NCI-H2107 (cell line): ENCODE measurements around the gene PIP5K1B.
A peak's percentile ranks its signal among the peaks of the same experiment; 100 is the strongest.
"Not testable (repeated sequence)": the region's sequence is repeated elsewhere in the genome, so short reads cannot be mapped to it uniquely, and the experiment has no call there.

ENCODE experiments used
- DNase-seq: peaks from one replicate; lab custom pipeline; 2025; lab: John Stamatoyannopoulos, UW

PIP5K1B gene

DNA sequence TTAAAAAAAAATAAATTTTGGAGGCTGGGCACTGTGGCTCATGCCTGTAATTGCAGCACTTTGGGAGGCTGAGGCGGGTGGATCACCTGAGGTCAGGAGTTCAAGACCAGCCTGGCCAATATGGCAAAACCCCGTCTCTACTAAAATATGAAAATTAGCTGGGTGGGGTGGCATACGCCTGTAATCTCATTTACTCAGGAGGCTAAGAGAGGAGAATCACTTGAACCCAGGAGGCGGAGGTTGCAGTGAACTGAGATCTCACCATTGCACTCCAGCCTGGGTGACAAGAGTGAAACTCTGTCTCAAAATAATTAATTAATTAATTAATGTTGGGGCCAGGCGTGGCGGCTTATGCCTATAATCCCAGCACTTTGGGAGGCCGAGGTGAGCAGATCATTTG lies 281.9 kb downstream of the PIP5K1B start:
- not testable (repeated sequence) for DNase-seq

DNA sequence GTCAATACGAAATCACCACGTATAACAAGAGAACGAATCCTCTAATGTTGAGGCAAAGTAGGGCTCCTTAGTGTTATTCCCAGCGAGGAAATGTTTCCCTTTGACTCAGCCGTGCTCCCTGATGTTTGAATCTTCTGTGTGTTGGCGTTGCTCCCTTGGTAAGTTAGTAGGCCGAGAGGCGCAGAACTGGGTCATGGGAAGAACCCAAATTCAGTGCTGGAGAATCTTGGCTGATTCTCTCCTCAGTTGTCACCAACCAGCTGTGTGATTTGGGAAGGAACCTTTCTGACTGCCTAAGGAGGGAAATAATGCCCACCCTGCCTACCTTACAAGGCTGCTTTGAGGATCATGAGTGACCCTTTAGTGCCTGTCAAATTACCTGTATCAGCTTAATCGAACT lies 286.4 kb downstream of the PIP5K1B start:
- no peak for DNase-seq

DNA sequence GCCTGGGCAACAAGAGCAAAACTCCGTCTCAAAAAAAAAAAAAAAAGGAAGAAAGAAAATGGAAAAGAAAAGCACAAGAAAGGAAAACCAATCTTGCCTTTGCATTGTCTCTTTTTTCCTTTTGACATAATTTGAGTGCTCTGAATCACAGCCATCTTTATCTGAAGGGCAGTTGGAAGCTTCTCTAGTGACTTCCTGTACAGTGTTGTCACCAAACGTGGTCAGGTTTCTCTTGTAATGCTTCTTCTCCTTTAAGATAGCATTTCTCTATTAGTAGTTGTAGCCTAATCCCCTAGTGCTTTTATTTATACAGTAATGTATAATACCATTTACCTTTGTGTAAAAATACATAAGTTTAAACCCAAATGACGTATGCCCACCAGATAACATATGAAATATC lies 290.7 kb downstream of the PIP5K1B start:
- no peak for DNase-seq

DNA sequence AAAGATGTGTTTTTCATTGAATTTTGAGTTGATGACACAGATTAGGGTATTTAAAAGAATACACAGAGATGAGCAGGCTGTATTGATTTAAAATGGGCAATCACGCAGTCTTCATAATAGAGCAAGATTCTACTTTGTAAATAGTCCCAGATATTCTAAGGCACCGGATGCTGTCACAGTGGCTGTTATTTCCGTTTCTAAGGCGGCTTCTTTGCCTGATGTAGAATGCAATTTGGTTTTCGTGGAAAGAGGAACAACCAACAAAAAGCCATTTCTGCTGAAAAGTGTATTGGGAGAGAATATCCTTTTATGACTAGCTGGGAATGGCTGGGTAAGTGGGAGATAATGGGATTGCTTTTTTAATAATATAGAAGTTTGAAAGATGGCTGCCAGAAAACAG lies 291.4 kb downstream of the PIP5K1B start:
- no peak for DNase-seq

DNA sequence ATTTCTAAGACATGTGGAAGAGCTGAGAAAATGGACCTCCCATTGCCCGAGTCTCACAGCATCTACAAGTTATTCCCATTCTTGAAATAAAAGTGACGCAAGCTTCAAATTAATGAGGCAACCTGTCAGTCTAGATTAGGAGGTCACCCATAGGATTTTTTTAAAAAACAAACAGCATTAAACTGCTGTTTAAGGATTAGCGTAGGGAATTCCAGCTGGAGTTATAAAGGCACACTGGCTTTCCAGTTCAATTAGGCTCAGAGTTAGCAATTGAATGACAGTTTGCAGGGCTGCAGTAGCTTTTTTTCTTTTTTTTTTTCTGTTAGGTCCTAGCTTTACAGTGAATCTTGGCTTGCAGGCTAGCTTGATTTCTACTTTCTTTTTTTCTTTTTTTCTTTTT lies 292.6 kb downstream of the PIP5K1B start:
- no peak for DNase-seq

DNA sequence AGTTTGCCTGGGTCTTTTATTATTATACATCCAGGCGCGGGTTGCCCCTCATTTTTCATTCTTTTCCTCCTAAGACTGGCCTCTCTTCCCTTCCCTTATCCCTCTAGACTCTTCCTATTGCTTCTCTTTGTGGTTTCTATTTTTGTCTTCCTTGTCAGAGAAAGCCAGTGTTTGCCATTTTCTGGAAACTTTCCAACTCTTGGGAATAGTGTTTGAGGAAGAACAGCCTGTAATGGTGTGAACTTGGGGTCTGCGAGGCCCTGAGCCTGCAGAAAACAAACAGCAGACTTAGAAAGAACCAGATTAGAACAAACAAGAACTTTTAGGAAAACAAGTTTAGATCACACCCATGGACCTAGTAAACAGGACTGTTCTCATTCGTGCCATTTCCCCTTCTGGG lies 293.3 kb downstream of the PIP5K1B start:
- DNase-seq: no peak

DNA sequence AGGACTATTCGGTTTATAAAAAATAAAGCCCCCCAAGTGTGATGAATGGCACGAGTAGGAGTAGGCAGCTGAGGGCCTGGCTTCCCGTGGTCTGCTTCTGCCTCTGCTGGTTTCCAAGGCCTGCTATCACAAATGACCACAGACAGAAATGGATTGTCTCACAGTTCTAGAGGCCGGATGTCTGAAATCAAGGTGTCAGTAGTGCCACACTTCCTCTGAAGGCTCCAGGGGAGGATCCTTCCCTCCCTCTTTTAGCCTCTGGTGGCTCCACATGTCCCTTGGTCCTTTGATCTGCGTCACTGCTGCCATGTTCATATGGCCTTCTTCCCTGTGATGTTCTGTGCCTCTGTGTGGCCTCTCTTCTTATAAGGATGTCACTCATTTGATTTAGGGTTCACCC lies 293.8 kb downstream of the PIP5K1B start:
- no peak for DNase-seq

DNA sequence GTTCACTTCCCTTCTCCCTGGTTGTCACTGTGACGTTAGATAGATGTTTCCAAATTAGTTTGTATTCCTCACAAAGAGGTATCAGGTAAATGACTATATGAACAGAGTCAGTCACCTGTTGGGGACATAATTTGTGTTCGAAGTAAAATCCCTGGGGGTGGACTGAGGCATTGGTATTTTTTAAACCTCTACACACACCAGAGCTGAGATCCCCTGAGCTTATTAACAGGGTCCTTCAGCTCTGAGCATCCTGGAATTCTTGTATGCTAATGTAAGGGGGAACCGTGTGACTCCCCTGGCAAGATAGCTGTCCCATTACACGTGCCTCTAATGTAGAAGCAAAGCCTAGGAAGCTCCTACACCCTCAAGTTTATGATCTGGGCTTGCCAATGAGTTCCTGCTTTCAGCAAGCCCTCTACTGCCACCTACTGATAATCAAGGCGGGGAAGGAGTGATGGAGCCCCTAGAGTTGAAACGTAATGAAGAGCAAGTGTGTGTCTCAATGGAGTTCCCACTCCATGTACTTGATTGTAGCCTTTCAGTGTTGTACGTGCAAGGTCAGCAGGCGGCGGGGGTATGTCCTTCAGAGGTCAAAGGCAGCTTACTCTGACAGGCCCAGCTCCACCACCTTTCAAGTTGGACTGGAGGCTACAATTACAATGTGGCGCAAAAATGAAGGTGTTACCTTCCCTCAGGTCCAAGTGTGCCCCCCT lies 294.5 kb downstream of the PIP5K1B start:
- DNase-seq: peak; percentile 24

DNA sequence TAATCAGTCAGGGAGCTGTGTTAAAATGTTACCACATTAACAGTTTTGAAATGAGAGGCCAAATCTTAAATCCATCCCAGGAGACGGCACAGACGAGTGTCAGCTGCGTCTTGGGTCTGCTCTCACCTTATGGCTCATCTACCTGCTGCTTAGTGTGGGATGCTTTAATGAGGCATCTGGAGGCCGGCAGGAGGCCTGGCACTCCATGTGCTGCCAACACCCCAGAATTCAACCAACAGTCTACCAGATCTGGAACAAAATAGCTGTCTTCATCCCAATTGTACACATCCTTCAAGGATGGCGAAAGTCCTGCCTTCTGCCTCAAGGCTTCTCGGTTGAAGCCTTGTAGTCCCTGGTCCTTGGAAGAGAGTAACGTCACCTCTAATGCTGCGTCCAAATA lies 296.9 kb downstream of the PIP5K1B start:
- no peak for DNase-seq

DNA sequence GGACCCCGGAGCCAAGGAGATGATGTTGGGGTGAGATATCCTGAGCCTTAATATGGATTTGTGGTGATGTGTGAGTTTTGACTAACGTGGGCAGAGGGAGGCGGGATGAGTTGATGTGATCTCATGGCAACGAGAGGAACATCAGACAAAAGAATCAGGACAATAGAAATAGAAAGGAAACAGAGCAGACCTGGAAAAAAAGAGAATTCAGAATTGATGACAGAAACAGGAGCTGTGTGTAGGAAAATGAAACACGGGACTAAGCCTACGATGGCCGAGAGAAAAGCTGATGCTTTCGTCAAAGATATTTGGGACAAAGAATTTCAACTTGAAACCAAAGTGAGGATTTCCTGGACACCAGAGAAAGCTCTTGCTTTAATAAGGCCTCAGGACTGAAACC lies 298.0 kb downstream of the PIP5K1B start:
- no peak for DNase-seq

DNA sequence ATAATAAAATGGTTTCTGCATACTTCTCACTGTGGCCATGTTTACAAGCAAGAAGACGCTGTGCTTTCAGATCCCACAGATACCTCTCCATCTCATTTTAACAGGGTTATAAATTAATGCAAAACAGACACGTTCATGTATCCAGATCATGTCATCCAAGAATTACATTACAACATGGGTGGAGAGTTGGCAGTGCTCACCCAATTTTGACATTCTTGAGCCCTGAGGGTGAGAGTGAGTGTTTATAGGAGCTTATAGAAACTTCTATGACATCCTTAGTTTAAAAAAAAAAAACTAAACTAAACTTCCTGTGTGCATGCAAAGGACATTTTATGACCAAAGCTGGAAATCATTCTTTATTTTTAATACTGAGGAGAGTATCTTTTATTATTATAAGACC lies 299.8 kb downstream of the PIP5K1B start:
- DNase-seq: no peak

DNA sequence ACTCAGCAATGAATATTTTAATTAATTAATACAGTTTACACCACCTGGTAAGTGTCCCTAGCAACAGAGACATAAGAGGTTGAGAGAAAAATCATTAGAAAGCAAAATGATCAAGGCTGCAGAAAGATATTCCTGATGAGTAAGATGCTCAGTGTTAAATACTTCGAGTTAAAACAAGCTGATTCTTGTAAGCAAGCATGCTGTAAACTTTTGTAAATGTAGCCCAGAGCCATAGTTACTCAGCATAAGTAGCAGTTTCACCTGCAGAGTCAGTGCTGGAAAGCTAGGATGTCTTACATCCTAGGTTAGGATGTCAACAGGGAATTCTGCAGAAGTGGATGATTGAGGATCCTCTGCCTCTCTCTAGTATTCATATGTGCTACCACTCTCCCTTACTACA lies 304.7 kb downstream of the PIP5K1B start:
- no peak for DNase-seq

DNA sequence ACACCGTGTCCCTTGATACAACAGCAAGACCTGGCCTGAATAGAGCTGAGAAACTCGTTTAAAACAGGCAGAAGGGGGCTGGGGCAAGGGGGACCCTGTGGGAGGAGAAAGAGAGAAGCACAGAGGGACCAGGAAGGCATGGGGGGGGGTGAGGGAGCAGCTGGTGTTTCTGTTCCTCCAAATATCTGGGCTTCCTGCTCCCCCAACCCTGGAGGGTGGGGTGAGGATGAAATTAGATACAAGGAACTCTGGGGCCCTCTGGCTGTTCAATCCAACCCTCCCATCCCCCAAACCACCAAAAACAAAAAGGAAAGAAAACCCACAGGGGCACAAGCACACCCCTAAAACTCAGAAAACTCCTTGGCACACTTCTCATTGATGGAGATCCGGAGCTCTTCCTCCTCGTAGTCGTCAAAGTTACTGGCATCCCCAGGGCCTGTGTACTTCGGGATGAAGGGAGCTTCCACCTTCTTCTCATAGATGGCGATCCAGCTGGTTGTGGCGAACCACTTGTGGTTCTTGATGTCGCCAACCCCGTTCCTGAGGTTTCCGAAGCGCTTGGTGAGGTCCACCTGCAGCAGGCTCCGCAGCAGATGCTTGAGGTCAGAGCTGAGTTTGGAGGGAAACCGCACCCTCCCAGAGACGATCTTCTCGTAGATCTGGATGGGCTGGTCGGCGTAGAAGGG lies 307.8 kb downstream of the PIP5K1B start:
- DNase-seq: no peak

DNA sequence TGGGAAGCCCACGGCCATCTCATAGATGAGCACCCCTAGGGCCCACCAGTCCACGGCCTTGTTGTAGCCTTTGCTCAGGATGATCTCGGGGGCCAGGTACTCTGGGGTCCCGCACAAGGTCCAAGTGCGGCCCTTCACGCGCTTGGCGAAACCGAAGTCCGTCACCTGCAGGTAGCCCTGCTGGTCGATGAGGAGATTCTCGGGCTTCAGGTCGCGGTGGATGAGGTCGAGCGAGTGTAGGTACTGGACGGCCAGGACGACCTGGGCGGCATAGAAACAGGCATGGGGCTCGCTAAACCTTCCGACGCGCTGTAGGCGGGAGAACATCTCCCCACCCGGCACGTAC lies 308.3 kb downstream of the PIP5K1B start:
- no peak for DNase-seq

DNA sequence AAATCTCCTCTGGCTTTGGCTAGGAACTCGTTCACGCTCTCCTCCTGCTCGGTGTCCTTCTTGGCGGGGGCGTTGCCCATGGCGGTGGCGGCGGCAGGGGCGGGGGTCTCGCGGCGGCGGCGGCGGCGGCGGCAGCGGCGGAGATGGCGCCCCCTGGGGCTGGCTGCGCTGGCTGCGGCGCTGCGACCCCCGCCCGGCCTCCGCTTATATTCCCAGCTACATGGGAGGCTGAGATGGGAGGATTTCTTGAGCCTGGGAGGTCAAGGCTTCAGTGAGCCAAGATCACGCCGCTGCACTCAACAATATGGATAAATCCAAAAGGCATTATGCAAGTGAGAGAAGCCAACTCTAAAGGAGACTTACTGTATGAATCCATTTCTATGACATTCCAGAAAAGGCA lies 309.0 kb downstream of the PIP5K1B start, which contains the start of gene PRKACG:
Gene PRKACG, minus strand, starts transcription at position 101 of the 400 bp plus-strand sequence. Its CDS starts 21 bp downstream, at position 80.
- no peak for DNase-seq

DNA sequence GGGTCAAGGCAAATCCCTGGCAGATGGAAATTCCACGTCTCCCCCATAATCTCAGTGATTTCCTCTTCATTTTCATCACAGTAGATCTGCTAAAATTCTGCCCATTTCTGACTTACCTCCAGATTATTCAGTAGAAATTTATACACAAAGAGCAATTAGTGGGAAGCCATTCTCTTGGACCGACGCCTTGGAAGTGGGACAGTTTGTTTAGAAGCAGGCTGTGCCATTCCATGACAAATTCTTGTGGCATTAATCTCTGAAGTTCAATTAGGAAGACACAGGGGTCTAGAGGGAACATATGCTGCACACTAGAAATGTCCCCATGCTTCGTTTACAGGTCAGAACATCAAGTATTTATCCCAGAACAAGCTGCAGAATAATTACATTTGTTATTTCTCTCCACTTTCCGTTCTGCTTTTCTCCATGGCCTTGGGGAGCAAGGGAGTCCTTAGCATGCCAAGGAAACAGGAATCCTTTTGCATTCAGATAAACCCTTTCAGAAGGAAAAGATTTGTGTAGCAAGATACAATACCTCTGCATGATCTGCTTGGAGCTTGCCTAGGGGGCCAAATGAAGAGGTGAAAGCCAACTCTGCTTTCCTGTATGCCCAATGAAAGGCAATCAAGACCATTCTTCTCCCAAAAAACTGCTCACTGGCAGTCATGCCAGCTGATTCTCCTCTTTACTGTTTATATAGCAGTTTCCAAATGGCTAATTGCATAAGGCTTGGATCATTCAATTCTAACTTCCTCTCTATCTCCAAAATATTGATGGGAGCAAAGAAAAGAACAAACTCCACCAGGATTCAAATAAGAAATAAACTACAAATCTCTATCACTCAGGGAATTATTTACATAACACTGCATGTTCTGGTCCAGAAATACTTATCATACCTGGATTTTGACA lies 311.4 kb downstream of the PIP5K1B start:
- no peak for DNase-seq

DNA sequence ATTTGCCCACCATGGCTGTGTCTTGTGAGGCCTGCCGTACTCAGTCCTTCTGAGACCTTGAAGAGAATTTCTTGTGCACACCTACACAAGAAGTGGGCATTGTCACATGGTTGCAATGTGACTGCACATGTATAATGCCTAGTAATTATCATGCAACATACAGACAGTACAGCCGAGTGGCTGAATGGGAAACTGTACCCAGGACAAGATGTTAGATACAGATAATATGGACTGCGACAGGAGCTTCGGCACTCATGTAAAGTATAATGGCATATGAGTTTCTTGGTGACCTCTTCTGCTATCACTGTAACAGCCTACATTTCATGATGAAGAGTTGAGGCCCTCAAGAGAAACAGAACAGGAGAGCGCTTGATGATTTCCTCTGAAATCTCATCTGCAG lies 313.7 kb downstream of the PIP5K1B start:
- DNase-seq: no peak

DNA sequence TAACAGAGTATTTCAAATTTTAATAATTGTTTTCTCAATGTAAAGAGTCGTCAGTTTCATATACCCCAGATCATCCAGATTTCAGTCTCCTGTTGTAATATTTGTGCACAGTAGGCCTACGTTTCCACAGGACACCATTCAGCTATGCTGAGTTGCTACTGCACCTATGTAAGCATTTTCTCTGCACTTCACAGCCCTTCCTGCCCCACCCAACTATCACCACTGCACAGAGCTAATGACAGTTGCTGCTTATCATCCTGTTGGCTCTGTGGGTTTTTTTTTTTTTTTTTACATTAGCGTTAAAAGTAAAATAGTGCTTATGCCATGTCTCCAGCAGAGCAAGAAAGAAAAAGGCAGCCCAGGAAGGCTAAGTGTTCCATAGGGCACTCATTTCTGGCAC lies 314.8 kb downstream of the PIP5K1B start:
- no peak for DNase-seq

DNA sequence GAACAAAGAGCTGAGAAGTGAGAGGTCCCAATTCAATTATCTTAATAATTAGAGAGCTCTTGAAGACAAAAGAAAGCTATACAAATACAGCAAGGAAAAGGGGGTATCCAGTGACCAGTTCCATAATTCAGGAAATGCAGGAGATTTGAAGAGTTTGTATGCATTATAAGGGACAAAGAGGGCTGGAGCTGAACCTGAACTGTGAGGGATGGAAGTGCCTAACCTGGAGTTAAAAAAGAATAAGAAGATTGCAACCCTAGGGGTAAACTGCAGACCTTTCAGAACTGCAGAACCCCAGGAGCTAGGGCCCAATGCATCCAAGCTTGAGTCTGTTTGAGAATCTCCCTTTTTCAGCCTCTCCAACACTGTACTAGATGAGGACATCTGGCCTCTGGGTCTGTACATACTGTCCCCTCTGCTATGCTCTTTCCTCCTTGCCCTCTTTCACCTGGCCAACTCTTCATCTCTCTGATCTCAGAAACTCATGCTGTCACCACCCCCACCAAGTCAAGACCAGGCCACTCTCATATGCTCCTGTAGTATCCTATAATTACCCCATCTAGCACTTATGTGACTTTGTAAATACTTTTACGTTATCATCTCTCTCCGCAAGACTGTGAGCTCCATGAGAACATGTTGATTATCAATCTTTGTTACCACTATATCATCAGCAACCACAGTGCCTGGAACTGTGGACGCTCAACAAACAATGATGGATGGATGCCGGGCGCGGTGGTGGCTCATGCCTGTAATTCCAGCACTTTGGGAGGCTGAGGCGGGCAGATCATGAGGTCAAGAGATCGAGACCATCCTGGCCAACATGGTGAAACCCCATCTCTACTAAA lies 315.5 kb downstream of the PIP5K1B start:
- no peak for DNase-seq

DNA sequence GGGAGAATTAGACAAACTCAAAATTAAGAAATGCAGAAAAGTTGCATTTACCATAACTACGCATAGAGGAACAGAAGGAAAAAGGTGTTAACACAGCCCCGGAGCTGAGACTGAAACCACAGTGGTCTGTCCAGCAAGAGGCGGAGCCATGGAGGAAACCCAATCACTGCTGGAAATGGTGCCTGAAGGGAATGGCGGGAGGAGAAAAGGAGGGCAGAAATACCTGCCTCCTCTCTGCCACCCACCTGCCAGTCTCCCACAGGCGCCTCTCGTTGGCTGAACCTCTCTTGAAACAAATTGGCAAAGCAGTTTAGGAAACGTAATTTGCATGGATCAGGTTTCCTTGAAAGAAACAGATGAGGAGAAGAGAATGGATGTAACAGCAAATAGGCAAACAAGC lies 318.6 kb downstream of the PIP5K1B start:
- peak; percentile 49 for DNase-seq

DNA sequence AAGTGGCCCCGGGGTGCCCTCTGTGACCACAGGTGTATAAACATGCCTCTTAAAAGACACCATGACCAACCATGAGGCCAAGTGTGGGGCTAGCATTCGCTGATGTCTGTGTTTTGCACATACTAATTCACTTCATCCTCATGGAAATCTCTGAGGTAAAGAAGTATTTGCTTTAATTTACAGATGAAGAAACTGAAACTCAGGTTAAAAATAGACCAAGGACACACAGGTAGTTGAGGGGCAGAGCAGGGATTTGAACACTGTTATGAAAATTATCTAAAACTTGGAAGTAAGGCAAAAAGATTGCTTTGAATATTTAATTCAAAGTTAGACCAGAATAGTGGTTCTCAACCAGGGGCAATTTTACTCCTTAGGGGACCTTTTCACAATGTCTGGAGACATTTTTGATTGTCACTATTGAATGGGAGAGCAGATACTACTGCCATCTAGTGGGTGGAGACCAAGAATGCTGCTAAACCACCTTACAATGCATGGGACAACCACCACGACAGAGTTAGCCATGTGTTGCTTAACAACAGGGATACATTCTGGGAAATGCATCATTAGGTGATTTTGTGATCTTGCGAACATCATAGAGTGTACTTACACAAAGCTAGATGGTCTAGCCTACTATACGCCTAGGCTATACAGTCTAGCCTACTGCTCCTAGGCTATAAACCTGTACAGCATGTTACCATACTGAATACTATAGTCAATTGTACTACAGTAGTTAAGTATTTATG lies 322.5 kb downstream of the PIP5K1B start:
- peak; percentile 38 for DNase-seq
